ENCODE data around the gene NSUN6.
"Not testable (repeated sequence)": the region's sequence is repeated elsewhere in the genome, so short reads cannot be mapped to it uniquely, and the experiment has no call there.

Gene NSUN6

DNA sequence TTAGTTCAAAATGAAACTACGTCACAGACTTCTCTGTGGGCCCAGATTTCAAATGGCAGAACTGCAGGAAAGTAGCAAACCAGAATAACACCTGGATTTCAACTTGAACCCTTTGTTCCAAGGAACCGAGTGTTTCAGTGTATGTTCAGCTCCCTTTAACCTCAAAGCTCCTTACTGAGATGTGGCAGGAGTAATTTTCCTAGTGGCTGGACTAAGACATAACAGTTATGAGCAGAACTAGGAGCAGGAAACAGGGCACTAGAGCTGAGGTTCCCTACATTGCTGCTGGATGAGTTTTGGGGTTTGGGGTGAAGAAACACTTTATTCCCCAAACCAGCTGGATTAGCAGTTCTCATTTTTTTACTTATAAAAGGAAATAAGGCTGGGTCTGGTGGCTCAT lies 50.1 kb downstream of the NSUN6 start:
- H3K36me3 Mint-ChIP-seq = peaks cover 27% of the 10 kb centered on the region
- no peak overlapping the region for H3K27ac Mint-ChIP-seq
- ATAC-seq (no peak), DNase-seq (ENCODE audit: low spot score in 2 of 2) (no peak)
- no peak overlapping the region for H3K4me3 Mint-ChIP-seq
- no peaks in the 10 kb centered on the region for H3K4me1 Mint-ChIP-seq
- H3K9me3 Mint-ChIP-seq = no peaks in the 10 kb centered on the region

- no peak overlapping the region for H3K4me3 Mint-ChIP-seq
- no peaks in the 10 kb centered on the region for H3K4me1 Mint-ChIP-seq
- H3K9me3 Mint-ChIP-seq = no peaks in the 10 kb centered on the region
- no peak for ATAC-seq
- H3K36me3 Mint-ChIP-seq = peaks cover 22% of the 10 kb centered on the region
- no peak for DNase-seq (ENCODE audit: low spot score in 2 of 2)
- H3K27ac Mint-ChIP-seq = no peak overlapping the region
Observed at GRCh38 chr10:18599392-18599791, 52.0 kb downstream of the NSUN6 start.

- no peak overlapping the region for H3K27ac Mint-ChIP-seq
- H3K9me3 Mint-ChIP-seq = peaks cover 5% of the 10 kb centered on the region
- H3K36me3 Mint-ChIP-seq = peaks cover 21% of the 10 kb centered on the region
Observed at GRCh38 chr10:18594574-18595156, 56.7 kb downstream of the NSUN6 start.

GRCh38 chr10:18591141-18591540 lies 60.2 kb downstream of the NSUN6 start:
- H3K4me1 Mint-ChIP-seq = peaks cover 18% of the 10 kb centered on the region
- not testable (repeated sequence) for H3K27ac Mint-ChIP-seq; H3K9me3 Mint-ChIP-seq; ATAC-seq; DNase-seq (ENCODE audit: low spot score in 2 of 2); H3K4me3 Mint-ChIP-seq
- H3K36me3 Mint-ChIP-seq = peaks cover 37% of the 10 kb centered on the region

More at GRCh38 chr10:18594574-18595156, 56.7 kb downstream of the NSUN6 start:
- ATAC-seq (no peak), DNase-seq (ENCODE audit: low spot score in 2 of 2) (no peak)
- Mint-ChIP-seq H3K4me3 (no peak overlapping the region), H3K4me1 (peaks cover 17% of the 10 kb centered on the region)

GRCh38 chr10:18586637-18587036 lies 64.8 kb downstream of the NSUN6 start:
- ATAC-seq; H3K27ac Mint-ChIP-seq; H3K9me3 Mint-ChIP-seq; H3K4me3 Mint-ChIP-seq; DNase-seq (ENCODE audit: low spot score in 2 of 2): not testable (repeated sequence)
- H3K4me1 Mint-ChIP-seq = peaks cover 33% of the 10 kb centered on the region
- peaks cover 35% of the 10 kb centered on the region for H3K36me3 Mint-ChIP-seq

GRCh38 chr10:18583575-18584270 lies 67.7 kb downstream of the NSUN6 start:
- DNase-seq (ENCODE audit: low spot score in 2 of 2) (no peak), ATAC-seq (no peak)
- Mint-ChIP-seq H3K9me3 (peaks cover under 1% of the 10 kb centered on the region), H3K4me1 (peaks cover 18% of the 10 kb centered on the region), H3K4me3 (no peak overlapping the region), H3K27ac (no peak overlapping the region), H3K36me3 (peaks cover 49% of the 10 kb centered on the region)

- Mint-ChIP-seq H3K36me3 (peaks cover 54% of the 10 kb centered on the region), H3K4me1 (peaks cover 18% of the 10 kb centered on the region), H3K9me3 (peaks cover 3% of the 10 kb centered on the region), H3K27ac (no peak overlapping the region), H3K4me3 (no peak overlapping the region)
- ATAC-seq (no peak), DNase-seq (ENCODE audit: low spot score in 2 of 2) (no peak)
Observed at GRCh38 chr10:18582803-18583202, 68.6 kb downstream of the NSUN6 start.

- Mint-ChIP-seq H3K9me3 (peaks cover 9% of the 10 kb centered on the region), H3K4me3 (no peak overlapping the region), H3K27ac (no peak overlapping the region), H3K36me3 (peaks cover 23% of the 10 kb centered on the region), H3K4me1 (peaks cover 7% of the 10 kb centered on the region)
- ATAC-seq (no peak), DNase-seq (ENCODE audit: low spot score in 2 of 2) (no peak)
Observed at GRCh38 chr10:18577823-18578685, 73.3 kb downstream of the NSUN6 start.

GRCh38 chr10:18576586-18576985 lies 74.8 kb downstream of the NSUN6 start:
- H3K4me3 Mint-ChIP-seq = no peak overlapping the region
- DNase-seq (ENCODE audit: low spot score in 2 of 2) = no peak
- peaks cover 9% of the 10 kb centered on the region for H3K9me3 Mint-ChIP-seq
- peaks cover 18% of the 10 kb centered on the region for H3K36me3 Mint-ChIP-seq
- H3K4me1 Mint-ChIP-seq = no peaks in the 10 kb centered on the region
- no peak for ATAC-seq
- H3K27ac Mint-ChIP-seq = no peak overlapping the region

- Mint-ChIP-seq H3K9me3 (peaks cover 5% of the 10 kb centered on the region), H3K27ac (no peak overlapping the region)
Observed at GRCh38 chr10:18572959-18573561, 78.3 kb downstream of the NSUN6 start.

DNA sequence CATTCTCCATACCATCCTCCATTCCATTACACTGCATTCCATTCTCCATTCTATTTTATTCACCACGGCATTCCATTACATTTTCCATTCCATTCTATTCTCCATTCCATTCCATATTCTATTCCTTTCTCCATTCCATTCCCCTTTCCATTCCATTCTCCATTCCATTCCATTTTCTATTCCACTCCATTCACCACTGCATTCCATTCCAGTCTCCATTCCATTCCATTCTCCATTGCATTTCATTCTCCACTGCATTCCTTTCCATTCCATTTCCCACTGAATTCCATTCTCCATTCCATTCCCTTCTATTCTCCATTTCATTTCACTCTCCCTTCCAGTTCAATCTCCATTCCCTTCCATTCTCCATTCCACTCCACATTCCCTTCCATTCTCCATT lies 79.6 kb downstream of the NSUN6 start:
- no peaks in the 10 kb centered on the region for H3K9me3 Mint-ChIP-seq
- H3K4me3 Mint-ChIP-seq = no peak overlapping the region
- no peak for DNase-seq (ENCODE audit: low spot score in 2 of 2)
- no peaks in the 10 kb centered on the region for H3K36me3 Mint-ChIP-seq
- ATAC-seq = no peak
- no peak overlapping the region for H3K27ac Mint-ChIP-seq
- no peaks in the 10 kb centered on the region for H3K4me1 Mint-ChIP-seq

More at GRCh38 chr10:18572959-18573561, 78.3 kb downstream of the NSUN6 start:
- no peak for DNase-seq (ENCODE audit: low spot score in 2 of 2)
- Mint-ChIP-seq H3K4me1 (no peaks in the 10 kb centered on the region), H3K4me3 (no peak overlapping the region), H3K36me3 (no peaks in the 10 kb centered on the region)
- no peak for ATAC-seq

DNA sequence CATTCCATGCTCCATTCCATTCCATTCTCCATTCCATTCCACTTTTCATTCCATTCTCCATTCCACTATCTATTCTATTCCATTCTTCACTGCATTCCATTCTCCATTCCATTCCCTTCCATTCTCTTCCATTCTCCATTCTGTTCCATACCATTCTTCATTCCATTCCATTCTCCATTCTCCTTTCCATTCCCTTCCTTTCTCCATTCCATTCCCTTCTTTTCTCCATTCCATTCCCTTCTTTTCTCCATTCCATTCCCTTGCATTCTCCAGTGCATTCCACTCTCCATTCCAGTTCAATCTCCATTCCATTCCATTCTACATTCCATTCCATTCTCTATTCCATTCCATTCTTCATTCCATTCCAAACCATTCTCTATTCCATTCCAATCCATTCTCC lies 80.3 kb downstream of the NSUN6 start:
- Mint-ChIP-seq H3K4me1 (no peaks in the 10 kb centered on the region), H3K36me3 (no peaks in the 10 kb centered on the region), H3K9me3 (no peaks in the 10 kb centered on the region), H3K27ac (no peak overlapping the region), H3K4me3 (no peak overlapping the region)
- ATAC-seq = no peak
- DNase-seq (ENCODE audit: low spot score in 2 of 2) = no peak

DNA sequence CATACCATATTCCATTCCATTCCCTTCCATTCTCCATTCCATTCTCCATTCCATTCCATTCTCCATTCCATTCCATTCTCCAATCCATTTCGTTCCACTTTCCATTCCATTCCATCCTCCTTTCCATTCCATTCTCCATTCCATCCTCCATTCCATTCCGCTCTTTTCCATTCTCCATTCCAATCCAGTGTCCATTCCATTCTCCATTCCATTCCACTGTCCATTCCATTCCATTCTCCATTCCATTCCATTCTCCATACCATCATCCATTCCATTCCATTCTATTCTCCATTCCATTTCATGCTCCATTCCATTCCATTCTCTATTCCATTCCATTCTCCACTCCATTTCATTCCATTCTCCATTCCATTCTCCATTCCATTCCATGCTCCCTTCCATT lies 81.0 kb downstream of the NSUN6 start:
- not testable (repeated sequence) for DNase-seq (ENCODE audit: low spot score in 2 of 2); H3K27ac Mint-ChIP-seq; ATAC-seq; H3K36me3 Mint-ChIP-seq; H3K4me1 Mint-ChIP-seq; H3K4me3 Mint-ChIP-seq; H3K9me3 Mint-ChIP-seq

DNA sequence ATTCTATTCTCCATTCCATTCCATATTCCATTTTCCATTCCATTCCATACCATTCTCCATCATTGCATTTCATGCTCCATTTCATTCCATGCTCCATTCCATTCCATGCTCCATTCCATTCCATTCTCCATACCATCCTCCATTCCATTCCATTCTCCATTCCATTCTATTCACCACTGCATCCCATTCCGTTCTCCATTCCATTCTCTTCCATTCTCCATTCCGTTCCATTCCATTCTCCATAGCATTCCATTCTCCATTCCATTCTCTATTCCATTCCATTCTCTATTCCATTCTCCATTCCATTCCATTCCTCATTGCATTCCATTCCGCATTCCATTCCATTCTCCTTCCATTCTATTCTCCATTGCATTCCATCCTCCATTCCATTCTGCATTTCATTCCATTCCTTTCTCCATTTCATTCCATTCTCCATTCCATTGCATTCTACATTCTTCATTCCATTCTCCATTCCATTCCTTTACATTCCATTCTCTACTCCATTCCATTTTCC lies 84.0 kb downstream of the NSUN6 start:
- Mint-ChIP-seq H3K9me3 (no peaks in the 10 kb centered on the region), H3K36me3 (no peaks in the 10 kb centered on the region), H3K4me1 (no peaks in the 10 kb centered on the region), H3K27ac (no peak overlapping the region), H3K4me3 (no peak overlapping the region)
- ATAC-seq = no peak
- DNase-seq (ENCODE audit: low spot score in 2 of 2) = no peak

DNA sequence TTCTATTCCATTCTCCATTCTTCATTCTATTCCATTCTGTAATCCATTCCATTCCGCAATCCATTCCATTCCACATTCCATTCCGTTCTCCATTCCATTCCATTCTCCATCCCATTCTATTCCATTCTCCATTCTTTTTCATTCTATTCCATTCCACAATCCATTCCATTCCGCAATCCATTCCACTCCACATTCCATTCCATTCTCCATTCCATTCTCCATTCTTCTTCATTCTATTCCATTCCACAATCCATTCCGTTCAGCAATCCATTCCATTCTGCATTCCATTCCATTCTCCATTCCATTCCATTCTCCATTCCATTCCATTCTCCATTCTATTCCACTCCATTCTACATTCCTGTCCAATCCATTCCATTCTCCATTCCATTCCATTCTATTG lies 85.2 kb downstream of the NSUN6 start:
- Mint-ChIP-seq H3K4me3 (no peak overlapping the region), H3K9me3 (no peaks in the 10 kb centered on the region), H3K36me3 (no peaks in the 10 kb centered on the region), H3K27ac (no peak overlapping the region), H3K4me1 (no peaks in the 10 kb centered on the region)
- DNase-seq (ENCODE audit: low spot score in 2 of 2) = no peak
- ATAC-seq = no peak

Data from stimulated activated effector memory CD8-positive, alpha-beta T cell treated with anti-CD3 and anti-CD28 coated beads, Interleukin-12 subunit alpha, Interleukin-12 subunit beta, amount 100 ng/mL, for 72 hours (primary cell).